Mucosa of descending colon (tissue), 3 donors: ENCODE data around the gene ATP2A3. TPM values are rescaled to one million over a fixed set of nuclear protein-coding genes. Genes with fewer than 3 reads are reported as not detected.

Experiments
- ATAC-seq: fragments of 200-7000 bp; cut with Tn5 transposase; one replicate; pipeline ENCODE4 v1.9.1; 2020; ENCODE audit warnings: mild to moderate bottlenecking, moderate library complexity
- DNase-seq, 3 donors: peaks; one replicate each; pipeline ENCODE4 v3.0.0-alpha.2; 2020
- H3K36me3 ChIP-seq: fragments of 200-600 bp; one replicate; pipeline ENCODE4 v1.8.0; 2021; ENCODE audit warnings: low read depth, mild to moderate bottlenecking
- H3K4me1 ChIP-seq: fragments of 200-600 bp; one replicate; pipeline ENCODE4 v1.8.0; 2021; ENCODE audit warnings: low read depth, mild to moderate bottlenecking
- H3K4me3 ChIP-seq: fragments of 200-600 bp; one replicate; pipeline ENCODE4 v1.8.0; 2021; ENCODE audit warnings: mild to moderate bottlenecking
- H3K9me3 ChIP-seq: fragments of 200-600 bp; one replicate; pipeline ENCODE4 v1.8.0; 2021; ENCODE audit warnings: mild to moderate bottlenecking
- CTCF ChIP-seq: fragments of 200-600 bp; IDR thresholded peaks from one replicate; pipeline ENCODE4 v1.8.0; 2022; ENCODE audit warnings: antibody characterized with exemption, mild to moderate bottlenecking
- intact Hi-C, 2 donors: fragments of 100-400 bp; cut with DNase I in 1 of 2; cut with micrococcal nuclease in 1 of 2; formaldehyde crosslinking; loops; one replicate each; pipeline versions ENCODE4 v1.11.0 to v1.11.1; 2022; cut with DNase I, micrococcal nuclease
- total RNA-seq, 3 donors: library from RNA; stranded (reverse); fragmentation: NEBNext Ultra II Directional in 2 of 3; extraction: Animal tissue kit (Norgen Biotek cat#: 25700) in 2 of 3; gene quantifications; one replicate each; pipeline versions ENCODE4 v1.2.1 to v1.2.4, GENCODE V29; 2021 to 2023
- donor health status: DM: no; HTN: no; CAD: no; lungs with moderate emphysema.
- donor health status: DM: no; HTN: no; CAD: no.
- donor health status: DM: no; HTN: yes; CAD: no.

Gene ATP2A3
- total RNA-seq, 3 donors from 2014 or later = 72.8 to 253 (median 247) TPM

- DNase-seq (no peak), ATAC-seq (no peak)
- intact Hi-C loops = loop anchor here (5.0 to 10.0 kb wide), 2 partner anchors 48 to 94 kb away; no protein-coding TSS in a partner anchor
- no peaks in the 10 kb centered on the region for H3K36me3 ChIP-seq
- no peak overlapping the region for H3K4me3 ChIP-seq
- H3K4me1 ChIP-seq = peaks cover 21% of the 10 kb centered on the region
- no peak for TF ChIP-seq CTCF
- H3K9me3 ChIP-seq = no peaks in the 10 kb centered on the region
Observed at GRCh38 chr17:3912827-3913226, 51.4 kb downstream of the ATP2A3 start.

- Histone ChIP-seq H3K4me1 (peaks cover 9% of the 10 kb centered on the region), H3K9me3 (no peaks in the 10 kb centered on the region), H3K4me3 (no peak overlapping the region), H3K36me3 (no peaks in the 10 kb centered on the region)
- ATAC-seq (peak; percentile 46), DNase-seq (peak; percentile 53 to 87 (median 60))
- intact Hi-C loops = loop anchor here (5.0 to 10.0 kb wide), 2 partner anchors 47 to 96 kb away; no protein-coding TSS in a partner anchor
- TF ChIP-seq CTCF = no peak
Observed at GRCh38 chr17:3911271-3912053, 52.8 kb downstream of the ATP2A3 start.

GRCh38 chr17:3910420-3911270 is 53.6 kb downstream of the ATP2A3 start:
- no peak for TF ChIP-seq CTCF
- DNase-seq = no peak
- H3K9me3 ChIP-seq = no peaks in the 10 kb centered on the region
- peaks cover under 1% of the 10 kb centered on the region for H3K4me1 ChIP-seq
- ATAC-seq = no peak
- H3K36me3 ChIP-seq = no peaks in the 10 kb centered on the region
- intact Hi-C loops = loop anchor here (5.0 to 10.0 kb wide), 2 partner anchors 46 to 97 kb away; no protein-coding TSS in a partner anchor
- no peak overlapping the region for H3K4me3 ChIP-seq

GRCh38 chr17:3909257-3909656 is 55.0 kb downstream of the ATP2A3 start:
- intact Hi-C loops = no loop called here
- no peak for TF ChIP-seq CTCF
- H3K36me3 ChIP-seq = no peaks in the 10 kb centered on the region
- no peaks in the 10 kb centered on the region for H3K4me1 ChIP-seq
- no peak overlapping the region for H3K4me3 ChIP-seq
- ATAC-seq (no peak), DNase-seq (no peak)
- H3K9me3 ChIP-seq = no peaks in the 10 kb centered on the region

- Histone ChIP-seq H3K9me3 (no peaks in the 10 kb centered on the region), H3K36me3 (no peaks in the 10 kb centered on the region), H3K4me3 (no peak overlapping the region), H3K4me1 (no peaks in the 10 kb centered on the region)
- intact Hi-C loops = no loop called here
- no peak for DNase-seq
- no peak for TF ChIP-seq CTCF
- peak; percentile 42 for ATAC-seq
Observed at GRCh38 chr17:3907483-3908216, 56.6 kb downstream of the ATP2A3 start.
